NCI-H1436 (cell line): Measurements from ENCODE around the gene GNL1.

Source experiments
- DNase-seq: peaks from one replicate; lab custom pipeline; 2025; lab: John Stamatoyannopoulos, UW

Gene GNL1, protein sequence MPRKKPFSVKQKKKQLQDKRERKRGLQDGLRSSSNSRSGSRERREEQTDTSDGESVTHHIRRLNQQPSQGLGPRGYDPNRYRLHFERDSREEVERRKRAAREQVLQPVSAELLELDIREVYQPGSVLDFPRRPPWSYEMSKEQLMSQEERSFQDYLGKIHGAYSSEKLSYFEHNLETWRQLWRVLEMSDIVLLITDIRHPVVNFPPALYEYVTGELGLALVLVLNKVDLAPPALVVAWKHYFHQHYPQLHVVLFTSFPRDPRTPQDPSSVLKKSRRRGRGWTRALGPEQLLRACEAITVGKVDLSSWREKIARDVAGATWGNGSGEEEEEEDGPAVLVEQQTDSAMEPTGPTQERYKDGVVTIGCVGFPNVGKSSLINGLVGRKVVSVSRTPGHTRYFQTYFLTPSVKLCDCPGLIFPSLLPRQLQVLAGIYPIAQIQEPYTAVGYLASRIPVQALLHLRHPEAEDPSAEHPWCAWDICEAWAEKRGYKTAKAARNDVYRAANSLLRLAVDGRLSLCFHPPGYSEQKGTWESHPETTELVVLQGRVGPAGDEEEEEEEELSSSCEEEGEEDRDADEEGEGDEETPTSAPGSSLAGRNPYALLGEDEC

GRCh38 chr6:30556066-30556905 lies at the start of gene GNL1:
TSS of gene GNL1 (minus strand) at chr6:30556489. CDS start at chr6:30556203, 286 bp downstream.
- peak; percentile 90 for DNase-seq

DNA sequence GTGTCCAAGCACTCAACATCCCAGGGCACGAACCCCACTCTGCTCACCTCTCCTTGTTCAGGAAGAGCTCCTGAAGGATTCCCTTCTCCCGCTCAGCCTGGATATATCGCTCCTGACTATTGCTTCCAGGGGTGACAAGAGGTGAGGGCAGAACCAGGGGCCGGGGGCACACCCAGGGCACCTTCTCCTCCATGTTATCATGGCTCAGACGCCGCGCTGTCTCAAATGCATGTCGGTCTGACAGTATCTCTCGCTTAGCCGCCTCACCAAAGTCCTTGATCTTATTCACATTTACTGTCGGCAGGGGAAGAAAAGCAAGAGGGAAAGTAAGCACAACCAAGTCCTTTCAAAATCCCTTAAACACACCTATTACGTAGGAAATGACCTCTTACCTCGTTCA lies 47.7 kb upstream of the GNL1 start:
- DNase-seq, result no peak

- DNase-seq, result no peak
These were observed 45.7 kb upstream of the GNL1 start for GRCh38 chr6:30601815-30602641.

- no peak for DNase-seq
These were observed 45.1 kb upstream of the GNL1 start for GRCh38 chr6:30601436-30601814.

DNA sequence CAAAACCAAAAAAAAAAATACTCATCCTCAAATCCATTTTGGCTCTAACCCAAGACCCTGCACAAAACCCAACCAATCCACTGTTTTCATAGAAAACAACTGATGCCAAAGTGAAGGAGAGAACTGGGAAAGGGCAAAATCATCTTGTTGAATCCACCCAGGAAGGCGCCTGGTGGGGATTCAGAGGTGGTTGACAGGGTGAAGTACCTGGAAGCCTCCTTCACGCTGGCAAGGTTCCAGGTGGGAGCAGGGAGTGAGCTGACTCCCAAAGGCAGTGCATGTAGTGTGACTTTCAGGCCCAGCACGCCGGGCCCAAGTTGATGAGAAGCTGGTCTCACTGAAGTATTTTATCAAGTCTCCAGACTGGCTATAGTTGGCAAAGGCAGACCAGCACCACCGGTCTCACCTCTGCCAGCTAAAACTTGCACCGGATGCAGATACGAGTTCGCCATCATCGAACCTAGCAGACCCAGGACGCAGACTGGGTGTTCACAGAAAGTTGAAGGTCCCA lies 44.2 kb upstream of the GNL1 start:
- DNase-seq, result no peak

DNA sequence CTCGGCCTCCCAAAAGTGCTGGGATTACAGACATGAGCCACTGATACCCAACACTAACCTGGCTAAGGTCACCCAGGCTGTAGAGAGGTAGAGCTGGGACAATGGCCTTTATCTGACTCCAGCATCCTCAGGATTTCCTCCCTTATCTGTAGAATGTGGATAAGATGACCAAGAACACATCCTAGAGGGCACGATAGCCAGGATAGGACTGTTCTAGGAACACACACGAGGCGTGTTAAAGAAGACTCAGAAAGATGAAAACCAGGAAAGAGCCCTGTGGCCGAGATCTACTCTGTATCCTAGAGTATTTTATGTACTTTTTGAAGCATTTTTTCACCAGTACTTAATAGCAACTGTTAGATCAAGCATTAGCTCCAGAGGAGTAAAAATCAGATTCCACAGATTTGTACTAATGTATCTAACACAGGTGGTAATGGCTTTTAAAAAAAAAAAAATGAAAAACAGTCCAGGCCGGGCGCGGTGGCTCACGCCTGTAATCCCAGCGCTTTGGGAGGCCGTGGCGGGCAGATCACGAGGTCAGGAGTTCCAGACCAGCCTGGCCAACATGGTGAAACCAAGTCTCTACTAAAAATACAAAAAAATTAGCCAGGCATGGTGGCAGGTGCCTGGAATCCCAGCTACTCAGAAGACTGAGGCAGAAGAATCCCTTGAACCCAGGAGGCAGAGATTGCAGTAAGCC lies 43.5 kb upstream of the GNL1 start:
- DNase-seq, result no peak

DNA sequence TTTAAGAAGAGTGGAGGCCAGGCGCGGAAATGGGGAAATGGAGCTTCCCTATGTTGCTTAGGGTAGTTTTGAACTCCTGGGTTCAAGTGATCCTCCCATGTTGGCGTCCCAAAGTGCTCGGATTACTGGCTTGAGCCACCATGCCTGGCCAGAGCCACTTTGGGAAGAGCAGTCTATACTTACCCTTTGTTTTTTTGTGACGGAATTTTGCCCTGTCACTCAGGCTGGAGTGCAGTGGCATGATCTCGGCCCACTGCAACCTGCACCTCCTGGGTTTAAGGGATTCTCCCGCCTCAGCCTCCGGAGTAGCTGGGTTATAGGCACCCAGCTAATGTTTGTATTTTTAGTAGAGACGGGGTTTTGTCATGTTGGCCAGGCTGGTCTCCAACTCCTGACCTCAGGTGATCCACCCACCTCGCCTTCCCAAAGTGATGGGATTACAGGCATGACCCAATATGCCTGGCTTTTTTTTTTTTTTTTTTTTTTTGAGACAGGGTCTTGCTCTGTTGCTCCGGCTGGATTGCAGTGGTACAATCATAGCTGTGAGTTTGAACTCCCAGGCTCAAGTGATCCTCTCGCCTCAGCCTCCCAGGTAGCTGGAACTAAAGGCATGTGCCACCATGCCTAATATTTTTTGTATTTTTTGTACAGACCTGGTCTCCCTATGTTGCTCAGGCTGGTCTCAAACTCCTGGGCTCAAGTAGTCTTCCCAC lies 42.8 kb upstream of the GNL1 start:
- DNase-seq, result no peak

GRCh38 chr6:30597315-30598144 lies 41.2 kb upstream of the GNL1 start:
- peak; percentile 60 for DNase-seq

DNA sequence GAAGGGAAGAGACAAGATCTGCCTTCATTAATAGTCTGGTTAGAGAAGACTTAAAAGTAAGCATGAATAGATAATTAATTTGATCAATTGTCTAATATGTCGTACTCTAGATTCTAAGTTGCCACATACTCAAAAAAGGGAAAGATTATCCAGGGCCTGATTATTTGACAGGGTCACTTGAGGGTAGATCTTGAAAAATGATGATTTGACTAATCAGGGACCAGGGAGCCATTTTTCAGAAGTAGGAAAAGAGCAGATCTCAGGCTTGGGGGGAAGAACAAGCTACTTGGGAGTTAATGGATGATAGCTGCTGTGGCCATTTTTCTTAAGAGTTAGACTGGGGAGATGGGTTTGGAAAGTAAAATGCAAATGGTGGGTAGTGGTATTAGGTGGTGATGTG lies 36.0 kb upstream of the GNL1 start:
- DNase-seq, result no peak

DNA sequence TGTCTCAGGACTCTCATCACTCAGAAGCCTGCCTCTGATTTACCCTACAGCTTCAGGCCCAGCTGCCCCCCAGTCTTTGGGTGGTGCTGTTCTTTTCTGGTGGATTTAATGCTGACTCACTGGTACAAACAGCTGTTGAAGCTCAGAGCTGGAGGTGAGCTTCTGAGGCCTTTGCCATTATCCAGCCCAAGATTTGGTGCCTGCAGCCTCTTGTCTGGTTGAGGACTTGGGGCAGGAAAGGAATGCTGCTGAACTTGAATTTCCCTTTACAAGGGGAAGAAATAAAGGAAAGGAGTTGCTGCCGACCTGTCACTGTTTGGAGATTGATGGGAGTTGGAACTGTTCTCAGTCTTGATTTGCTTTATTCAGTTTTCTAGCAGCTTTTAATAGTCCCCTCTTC lies 34.7 kb upstream of the GNL1 start:
- no peak for DNase-seq

GRCh38 chr6:30590509-30590908 lies 34.2 kb upstream of the GNL1 start:
- no peak for DNase-seq

- DNase-seq, result no peak
These were observed 33.6 kb upstream of the GNL1 start for GRCh38 chr6:30589754-30590358.

DNA sequence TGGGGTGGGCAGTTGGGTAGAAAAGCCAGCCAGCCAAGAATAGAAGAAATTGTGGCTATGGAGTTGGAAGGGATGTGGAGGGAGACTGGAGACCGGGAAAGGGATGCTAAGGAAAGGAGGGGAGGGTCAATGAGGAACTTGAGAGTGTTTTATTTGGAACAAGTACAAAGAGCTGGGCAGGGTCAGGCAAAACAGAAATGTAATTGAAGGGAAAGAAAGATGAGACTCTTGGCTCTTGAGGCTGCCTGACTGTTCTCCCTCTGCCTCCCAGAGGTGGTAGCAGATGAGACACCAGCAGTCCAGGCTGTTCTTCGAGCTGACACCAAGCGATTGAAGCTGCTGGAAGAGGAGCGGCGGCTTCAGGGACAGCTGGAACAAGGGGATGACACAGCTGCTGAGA lies 27.6 kb upstream of the GNL1 start:
- no peak for DNase-seq

GRCh38 chr6:30578051-30578450 lies 21.8 kb upstream of the GNL1 start:
- DNase-seq, result no peak

DNA sequence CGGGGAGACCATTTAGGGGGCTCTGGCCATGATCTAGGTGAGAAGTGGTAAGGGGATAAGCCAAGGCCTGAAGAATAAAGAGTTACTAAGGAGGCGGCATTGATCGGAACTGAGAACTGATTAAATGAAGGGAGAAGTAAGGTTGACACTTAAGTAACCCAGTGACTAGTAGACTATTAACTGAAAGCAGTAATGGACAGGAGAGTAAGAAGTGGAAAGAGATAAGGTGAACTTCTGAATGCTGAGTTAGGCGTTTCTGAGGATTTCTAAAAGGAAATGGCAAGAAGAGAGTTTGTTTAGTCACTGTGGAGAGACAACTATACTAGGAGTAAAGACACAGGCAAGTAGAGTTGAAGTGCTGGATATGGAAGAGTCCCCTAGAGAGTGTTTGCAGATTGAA lies 16.8 kb upstream of the GNL1 start:
- DNase-seq, result no peak

GRCh38 chr6:30572148-30572547 lies 15.9 kb upstream of the GNL1 start:
- no peak for DNase-seq

DNA sequence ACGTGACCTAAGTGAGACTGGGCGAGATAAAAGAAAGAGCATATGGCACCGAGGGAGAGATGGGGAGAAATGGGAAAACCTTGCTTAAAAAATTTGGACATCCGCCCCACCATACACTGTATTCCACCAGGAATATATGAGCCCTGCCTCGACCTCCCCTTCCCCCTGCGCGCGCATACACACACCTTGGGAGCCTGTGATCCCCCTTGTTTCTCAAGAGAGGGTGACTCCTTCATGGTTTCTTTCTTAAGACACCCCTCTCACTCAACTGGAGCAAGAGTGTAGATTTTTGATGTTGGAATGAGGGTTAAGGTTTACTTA lies 15.4 kb upstream of the GNL1 start:
- DNase-seq, result no peak

GRCh38 chr6:30571075-30571761 lies 14.9 kb upstream of the GNL1 start, which contains the start of gene ABCF1:
TSS of gene ABCF1 (plus strand) at chr6:30571442. CDS start at chr6:30571488, 46 bp downstream.
- DNase-seq, result peak; percentile 94

GRCh38 chr6:30570740-30571074 lies 14.4 kb upstream of the GNL1 start:
- no peak for DNase-seq
